Activated CD8-positive, alpha-beta memory T cell treated with anti-CD3 and anti-CD28 coated beads, Interleukin-2, amount 50 U/mL, for 24 hours (primary cell): ENCODE results near the gene TNFAIP8L1.

ENCODE experiments used
- DNase-seq: peaks from one replicate; pipeline ENCODE4 v3.0.0-alpha.2; 2020; ENCODE audit errors: extremely low read depth

Gene TNFAIP8L1

DNA sequence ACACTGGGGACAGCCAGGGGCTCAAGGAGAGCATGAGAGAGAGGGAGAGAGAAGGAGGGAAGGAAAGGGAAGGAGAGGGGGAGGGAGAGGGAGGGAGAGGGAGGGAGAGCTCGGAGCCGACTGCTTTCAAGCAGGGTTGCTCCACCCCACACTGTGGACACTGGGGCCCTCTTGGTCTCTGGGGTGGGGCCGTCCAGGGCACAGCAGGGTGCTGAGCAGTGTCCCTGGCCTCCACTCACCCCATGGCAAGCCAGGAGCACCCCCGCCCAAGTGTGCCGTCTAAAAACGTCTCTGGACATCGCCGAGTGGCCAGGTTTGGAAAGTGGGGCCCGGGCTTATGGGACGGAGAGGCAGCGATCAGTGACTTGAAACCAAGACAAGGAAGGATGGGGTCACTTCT, 63.4 kb downstream of the TNFAIP8L1 start:
- no peak for DNase-seq

GRCh38 chr19:4703671-4704316, 64.5 kb downstream of the TNFAIP8L1 start:
- no peak for DNase-seq

DNA sequence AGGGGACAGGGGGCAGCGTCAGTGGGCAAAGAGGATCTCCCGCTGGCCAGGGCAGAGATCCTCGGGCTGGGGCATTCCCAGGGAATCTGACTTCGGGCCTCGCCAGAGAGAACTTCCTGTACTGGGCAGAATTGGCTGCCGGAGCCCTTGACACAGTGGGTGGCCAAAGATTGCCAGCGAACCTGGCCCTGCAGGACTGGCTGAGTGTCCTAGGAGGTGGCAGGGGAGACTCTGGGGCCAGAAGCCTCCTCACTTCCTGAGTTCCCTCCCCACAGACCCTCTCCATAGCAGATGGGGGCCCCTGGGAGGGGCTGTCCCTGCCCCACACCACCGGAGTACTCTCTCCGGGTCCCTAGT, 65.0 kb downstream of the TNFAIP8L1 start:
- DNase-seq, result no peak
